Testis (tissue), 2 donors: ENCODE measurements around the gene CHKB.

Experiments used
- POLR2A ChIP-seq: fragments of 450-650 bp; IDR thresholded peaks from one replicate; pipeline ENCODE4 v1.6.1; 2017; ENCODE audit warnings: antibody characterized with exemption, mild to moderate bottlenecking, moderate library complexity
- TF ChIP-seq, protein P1 (sequence below), 3 experiments: fragments of 450-650 bp in 2 of 3; fragments of 200-600 bp in 1 of 3; sonication (generic) in 1 of 3; IDR thresholded peaks; one replicate each; pipeline ENCODE4 v1.5.1; 2016 to 2019; ENCODE audit warnings: antibody characterized with exemption in 3 of 3, mild to moderate bottlenecking in 2 of 3, moderate library complexity in 1 of 3

- TF ChIP-seq, protein P1, sequence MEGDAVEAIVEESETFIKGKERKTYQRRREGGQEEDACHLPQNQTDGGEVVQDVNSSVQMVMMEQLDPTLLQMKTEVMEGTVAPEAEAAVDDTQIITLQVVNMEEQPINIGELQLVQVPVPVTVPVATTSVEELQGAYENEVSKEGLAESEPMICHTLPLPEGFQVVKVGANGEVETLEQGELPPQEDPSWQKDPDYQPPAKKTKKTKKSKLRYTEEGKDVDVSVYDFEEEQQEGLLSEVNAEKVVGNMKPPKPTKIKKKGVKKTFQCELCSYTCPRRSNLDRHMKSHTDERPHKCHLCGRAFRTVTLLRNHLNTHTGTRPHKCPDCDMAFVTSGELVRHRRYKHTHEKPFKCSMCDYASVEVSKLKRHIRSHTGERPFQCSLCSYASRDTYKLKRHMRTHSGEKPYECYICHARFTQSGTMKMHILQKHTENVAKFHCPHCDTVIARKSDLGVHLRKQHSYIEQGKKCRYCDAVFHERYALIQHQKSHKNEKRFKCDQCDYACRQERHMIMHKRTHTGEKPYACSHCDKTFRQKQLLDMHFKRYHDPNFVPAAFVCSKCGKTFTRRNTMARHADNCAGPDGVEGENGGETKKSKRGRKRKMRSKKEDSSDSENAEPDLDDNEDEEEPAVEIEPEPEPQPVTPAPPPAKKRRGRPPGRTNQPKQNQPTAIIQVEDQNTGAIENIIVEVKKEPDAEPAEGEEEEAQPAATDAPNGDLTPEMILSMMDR (IDR thresholded peaks at IDR 0.05), result no peak
- TF ChIP-seq POLR2A, result no peak
Measured at GRCh38 chr22:50550395-50550794, 32.3 kb downstream of the CHKB start.
